ENCODE measurements around the gene PSMD6.

PSMD6 gene

DNA sequence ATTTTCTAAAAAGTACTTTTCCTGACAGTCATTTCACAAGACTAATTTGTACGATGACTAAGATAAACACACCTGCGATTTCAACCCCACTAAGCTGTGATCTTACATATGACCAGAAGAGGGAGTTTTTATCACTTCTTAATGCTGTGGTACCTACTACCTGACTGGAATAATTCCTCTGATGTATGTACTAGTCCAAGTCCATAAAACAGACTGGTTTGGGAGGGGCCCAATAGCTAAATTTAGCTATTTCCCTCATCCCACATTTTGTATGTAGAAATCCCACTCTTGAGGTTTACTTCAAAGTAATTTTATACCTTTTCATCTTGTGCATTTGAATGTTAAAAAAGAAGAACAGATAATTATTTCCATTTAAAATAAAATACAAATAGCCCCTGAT is 61.4 kb downstream of the PSMD6 start:
- DNase-seq (ENCODE audit: low read depth in 1 of 2, low spot score in 1 of 2) = peak; percentile 23 to 41
- TF ChIP-seq, protein P1, sequence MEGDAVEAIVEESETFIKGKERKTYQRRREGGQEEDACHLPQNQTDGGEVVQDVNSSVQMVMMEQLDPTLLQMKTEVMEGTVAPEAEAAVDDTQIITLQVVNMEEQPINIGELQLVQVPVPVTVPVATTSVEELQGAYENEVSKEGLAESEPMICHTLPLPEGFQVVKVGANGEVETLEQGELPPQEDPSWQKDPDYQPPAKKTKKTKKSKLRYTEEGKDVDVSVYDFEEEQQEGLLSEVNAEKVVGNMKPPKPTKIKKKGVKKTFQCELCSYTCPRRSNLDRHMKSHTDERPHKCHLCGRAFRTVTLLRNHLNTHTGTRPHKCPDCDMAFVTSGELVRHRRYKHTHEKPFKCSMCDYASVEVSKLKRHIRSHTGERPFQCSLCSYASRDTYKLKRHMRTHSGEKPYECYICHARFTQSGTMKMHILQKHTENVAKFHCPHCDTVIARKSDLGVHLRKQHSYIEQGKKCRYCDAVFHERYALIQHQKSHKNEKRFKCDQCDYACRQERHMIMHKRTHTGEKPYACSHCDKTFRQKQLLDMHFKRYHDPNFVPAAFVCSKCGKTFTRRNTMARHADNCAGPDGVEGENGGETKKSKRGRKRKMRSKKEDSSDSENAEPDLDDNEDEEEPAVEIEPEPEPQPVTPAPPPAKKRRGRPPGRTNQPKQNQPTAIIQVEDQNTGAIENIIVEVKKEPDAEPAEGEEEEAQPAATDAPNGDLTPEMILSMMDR (IDR thresholded peaks at IDR 0.05; ENCODE audit: insufficient read depth, low read length) = peak; percentile 21
- TF ChIP-seq GABPA (IDR thresholded peaks at IDR 0.05; ENCODE audit: low read depth) (no peak), SPI1 (IDR thresholded peaks at IDR 0.05; ENCODE audit: borderline replicate concordance, low read depth) (no peak), POLR2AphosphoS5 (IDR thresholded peaks at IDR 0.05; ENCODE audit: low read depth) (no peak)
- TF ChIP-seq, protein P2, sequence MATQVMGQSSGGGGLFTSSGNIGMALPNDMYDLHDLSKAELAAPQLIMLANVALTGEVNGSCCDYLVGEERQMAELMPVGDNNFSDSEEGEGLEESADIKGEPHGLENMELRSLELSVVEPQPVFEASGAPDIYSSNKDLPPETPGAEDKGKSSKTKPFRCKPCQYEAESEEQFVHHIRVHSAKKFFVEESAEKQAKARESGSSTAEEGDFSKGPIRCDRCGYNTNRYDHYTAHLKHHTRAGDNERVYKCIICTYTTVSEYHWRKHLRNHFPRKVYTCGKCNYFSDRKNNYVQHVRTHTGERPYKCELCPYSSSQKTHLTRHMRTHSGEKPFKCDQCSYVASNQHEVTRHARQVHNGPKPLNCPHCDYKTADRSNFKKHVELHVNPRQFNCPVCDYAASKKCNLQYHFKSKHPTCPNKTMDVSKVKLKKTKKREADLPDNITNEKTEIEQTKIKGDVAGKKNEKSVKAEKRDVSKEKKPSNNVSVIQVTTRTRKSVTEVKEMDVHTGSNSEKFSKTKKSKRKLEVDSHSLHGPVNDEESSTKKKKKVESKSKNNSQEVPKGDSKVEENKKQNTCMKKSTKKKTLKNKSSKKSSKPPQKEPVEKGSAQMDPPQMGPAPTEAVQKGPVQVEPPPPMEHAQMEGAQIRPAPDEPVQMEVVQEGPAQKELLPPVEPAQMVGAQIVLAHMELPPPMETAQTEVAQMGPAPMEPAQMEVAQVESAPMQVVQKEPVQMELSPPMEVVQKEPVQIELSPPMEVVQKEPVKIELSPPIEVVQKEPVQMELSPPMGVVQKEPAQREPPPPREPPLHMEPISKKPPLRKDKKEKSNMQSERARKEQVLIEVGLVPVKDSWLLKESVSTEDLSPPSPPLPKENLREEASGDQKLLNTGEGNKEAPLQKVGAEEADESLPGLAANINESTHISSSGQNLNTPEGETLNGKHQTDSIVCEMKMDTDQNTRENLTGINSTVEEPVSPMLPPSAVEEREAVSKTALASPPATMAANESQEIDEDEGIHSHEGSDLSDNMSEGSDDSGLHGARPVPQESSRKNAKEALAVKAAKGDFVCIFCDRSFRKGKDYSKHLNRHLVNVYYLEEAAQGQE (IDR thresholded peaks at IDR 0.05; ENCODE audit: insufficient replicate concordance, low read depth) = no peak
- no peak overlapping the region for H3K27ac ChIP-seq (replicated peaks)
- no peak overlapping the region for H3K4me3 ChIP-seq (replicated peaks; ENCODE audit: insufficient read depth, low read length)
- no peaks in the 10 kb centered on the region for H3K27me3 ChIP-seq (ENCODE audit: insufficient read depth, poor library complexity, severe bottlenecking)
